HFFc6 (cell line): ENCODE results near the gene MAGI3. TPM values are rescaled to one million over a fixed set of nuclear protein-coding genes. Genes with fewer than 3 reads are reported as not detected.
A peak's percentile ranks its signal among the peaks of the same experiment; 100 is the strongest.

ENCODE experiments used
- DNase-seq: peaks from one replicate; pipeline ENCODE4 v3.0.0-alpha.2; 2018
- H3K27ac Mint-ChIP-seq: 2 replicates; pipeline ENCODE4 v1.8.0; 2020; ENCODE audit warnings: mild to moderate bottlenecking, mixed read lengths
- H3K27me3 Mint-ChIP-seq: 2 replicates; pipeline ENCODE4 v1.8.0; 2021; ENCODE audit warnings: mild to moderate bottlenecking, moderate library complexity, mixed read lengths; ENCODE audit not compliant: insufficient read depth
- H3K36me3 Mint-ChIP-seq: 2 replicates; pipeline ENCODE4 v1.8.0; 2021; ENCODE audit warnings: low read depth, mixed read lengths
- H3K4me1 Mint-ChIP-seq: 2 replicates; pipeline ENCODE4 v1.8.0; 2020; ENCODE audit warnings: low read depth, mixed read lengths
- H3K4me3 Mint-ChIP-seq: 2 replicates; pipeline ENCODE4 v1.8.0; 2020; ENCODE audit warnings: mild to moderate bottlenecking, moderate library complexity, mixed read lengths
- H3K9me3 Mint-ChIP-seq: 2 replicates; pipeline ENCODE4 v1.8.0; 2020; ENCODE audit warnings: mild to moderate bottlenecking, mixed read lengths
- long read RNA-seq: library from polyadenylated mRNA; unstranded; transcript quantifications from one replicate; pipeline ENCODE4 v2.0.0, GENCODE V29; 2019
- total RNA-seq, 6 experiments: library from RNA; stranded (reverse); fragmentation: NEBNext Ultra II Directional; extraction: Animal tissue kit (Norgen Biotek cat#: 25700); gene quantifications; 2 replicates in 1 of 6; 3 replicates in 5 of 6; pipeline ENCODE4 v1.2.3, GENCODE V29; 2021
- TF ChIP-seq, protein P1 (sequence below): fragments of 200-600 bp; sonication (generic); IDR thresholded peaks from 2 replicates; pipeline ENCODE4 v1.5.0; 2021; ENCODE audit warnings: antibody characterized with exemption, mild to moderate bottlenecking

The MAGI3 gene
- 1 to 10 TPM; 5.1 to 8.2 (median 7.6) TPM for total RNA-seq
- long read RNA-seq, full-length matches to known transcripts: 1 of 2 reads
- long read RNA-seq, partial matches to known transcripts: 0 of 2 reads
- long read RNA-seq, other reads (novel, unspliced or antisense): 1 of 2 reads

DNA sequence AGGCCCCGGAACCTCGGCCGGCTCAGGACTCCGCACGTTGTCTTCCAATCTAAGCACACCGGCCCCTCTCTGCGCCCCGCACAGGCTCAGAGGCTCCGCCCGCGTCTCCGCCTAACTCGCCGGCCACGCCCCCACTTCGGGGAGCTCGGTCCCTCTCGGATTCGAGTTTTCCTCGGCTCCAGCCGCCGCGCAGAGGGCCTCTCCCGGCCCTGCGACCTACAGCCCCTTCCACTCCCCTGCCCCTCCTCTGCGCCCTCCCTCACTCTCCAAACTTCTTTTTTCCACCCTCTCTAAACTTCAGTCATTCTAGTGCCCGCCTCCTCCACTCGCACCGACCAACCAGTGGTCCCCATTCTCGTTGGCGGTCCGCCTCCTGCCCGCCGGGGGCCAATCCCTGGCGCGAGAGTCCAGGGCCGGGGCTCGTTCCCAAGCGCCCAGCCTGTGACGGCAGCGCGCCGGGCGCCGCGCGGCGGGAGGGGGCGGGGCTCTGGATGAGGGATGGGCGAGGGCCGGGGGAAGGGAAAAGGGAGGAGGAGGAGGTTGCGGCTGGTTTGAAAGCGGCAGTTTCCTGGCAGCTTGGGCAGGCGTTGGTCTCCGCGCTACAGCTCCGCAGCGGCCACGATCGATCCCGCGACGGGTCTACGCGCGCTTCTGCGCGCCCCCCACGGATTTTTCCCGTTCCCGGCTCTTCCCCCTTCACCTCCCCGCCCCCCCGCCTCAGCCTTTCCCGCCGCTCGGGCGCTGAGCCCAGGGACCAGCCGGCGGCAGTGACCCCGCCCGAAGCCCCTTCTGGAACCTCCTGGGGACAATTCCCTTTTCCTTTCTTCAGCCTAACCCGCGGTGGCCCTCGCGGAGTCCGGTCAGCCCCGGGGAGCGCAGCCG lies at the start of gene MAGI3:
MAGI3 (plus strand) TSS at position 563 of the 882 bp plus-strand sequence. CDS start 519 bp downstream, outside the sequence.
- TF ChIP-seq, protein P1, sequence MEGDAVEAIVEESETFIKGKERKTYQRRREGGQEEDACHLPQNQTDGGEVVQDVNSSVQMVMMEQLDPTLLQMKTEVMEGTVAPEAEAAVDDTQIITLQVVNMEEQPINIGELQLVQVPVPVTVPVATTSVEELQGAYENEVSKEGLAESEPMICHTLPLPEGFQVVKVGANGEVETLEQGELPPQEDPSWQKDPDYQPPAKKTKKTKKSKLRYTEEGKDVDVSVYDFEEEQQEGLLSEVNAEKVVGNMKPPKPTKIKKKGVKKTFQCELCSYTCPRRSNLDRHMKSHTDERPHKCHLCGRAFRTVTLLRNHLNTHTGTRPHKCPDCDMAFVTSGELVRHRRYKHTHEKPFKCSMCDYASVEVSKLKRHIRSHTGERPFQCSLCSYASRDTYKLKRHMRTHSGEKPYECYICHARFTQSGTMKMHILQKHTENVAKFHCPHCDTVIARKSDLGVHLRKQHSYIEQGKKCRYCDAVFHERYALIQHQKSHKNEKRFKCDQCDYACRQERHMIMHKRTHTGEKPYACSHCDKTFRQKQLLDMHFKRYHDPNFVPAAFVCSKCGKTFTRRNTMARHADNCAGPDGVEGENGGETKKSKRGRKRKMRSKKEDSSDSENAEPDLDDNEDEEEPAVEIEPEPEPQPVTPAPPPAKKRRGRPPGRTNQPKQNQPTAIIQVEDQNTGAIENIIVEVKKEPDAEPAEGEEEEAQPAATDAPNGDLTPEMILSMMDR: no peak
- Mint-ChIP-seq H3K4me1 (peaks cover 54% of the 10 kb centered on the region), H3K4me3 (peak within 1 kb of the TSS; percentile 91), H3K27ac (peak within 1 kb of the TSS; percentile 93), H3K9me3 (no peaks in the 10 kb centered on the region), H3K27me3 (peaks cover 3% of the 10 kb centered on the region), H3K36me3 (peaks cover 4% of the 10 kb centered on the region)
- peak; percentile 97 for DNase-seq

DNA sequence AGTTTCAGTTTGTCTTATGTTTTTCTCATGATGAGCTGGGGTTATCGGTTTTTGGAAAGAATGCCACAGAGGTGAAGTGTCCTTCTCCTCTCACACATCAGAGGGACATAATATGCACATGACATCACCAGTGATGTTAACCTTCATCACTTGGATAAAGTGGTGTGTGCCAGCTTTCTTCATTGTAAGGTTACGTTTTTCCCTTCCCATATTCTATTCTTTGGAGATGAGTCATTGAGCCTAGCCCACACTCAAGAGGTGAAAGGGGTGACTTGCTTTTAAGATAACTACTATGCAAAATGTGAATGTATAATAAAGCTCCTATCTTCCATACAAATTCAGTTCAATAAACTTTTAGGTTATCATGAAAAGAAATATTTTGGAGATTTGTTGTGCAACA lies 36.7 kb upstream of the MAGI3 start:
- H3K4me3 Mint-ChIP-seq: no peak overlapping the region

DNA sequence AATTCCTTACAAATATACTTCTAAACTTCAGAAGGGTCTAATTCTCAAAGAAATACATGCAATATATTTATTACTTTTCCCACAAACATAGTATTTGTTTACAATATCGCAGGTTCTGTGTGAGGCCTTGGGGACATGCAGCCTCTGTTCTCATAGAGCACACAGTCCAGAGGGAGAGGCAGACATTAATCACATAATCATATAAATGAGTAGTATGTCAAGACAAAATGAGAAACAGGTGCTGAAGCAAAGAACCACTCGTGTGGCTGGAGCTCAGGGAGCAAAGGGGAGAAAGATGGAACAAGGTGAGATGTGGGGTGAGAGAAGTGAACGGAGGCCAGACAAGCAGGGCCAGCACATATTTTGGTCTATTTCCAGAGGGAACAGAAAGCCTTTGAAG lies 26.4 kb upstream of the MAGI3 start:
- H3K4me1 Mint-ChIP-seq: no peaks in the 10 kb centered on the region
- no peaks in the 10 kb centered on the region for H3K9me3 Mint-ChIP-seq
- no peak overlapping the region for H3K27ac Mint-ChIP-seq
- no peak overlapping the region for H3K4me3 Mint-ChIP-seq
- TF ChIP-seq, protein P1: no peak
- H3K36me3 Mint-ChIP-seq: no peaks in the 10 kb centered on the region
- DNase-seq: no peak
- peaks cover 1% of the 10 kb centered on the region; the same call in 1 of the 2 replicates for H3K27me3 Mint-ChIP-seq

More for the DNA sequence above, 36.7 kb upstream of the MAGI3 start:
- no peak for DNase-seq
- no peak overlapping the region for H3K27ac Mint-ChIP-seq
- H3K36me3 Mint-ChIP-seq: no peaks in the 10 kb centered on the region
- no peaks in the 10 kb centered on the region for H3K9me3 Mint-ChIP-seq
- peaks cover 9% of the 10 kb centered on the region; the same call in 1 of the 2 replicates for H3K4me1 Mint-ChIP-seq
- TF ChIP-seq, protein P1: no peak
- peaks cover 1% of the 10 kb centered on the region; the same call in 1 of the 2 replicates for H3K27me3 Mint-ChIP-seq

DNA sequence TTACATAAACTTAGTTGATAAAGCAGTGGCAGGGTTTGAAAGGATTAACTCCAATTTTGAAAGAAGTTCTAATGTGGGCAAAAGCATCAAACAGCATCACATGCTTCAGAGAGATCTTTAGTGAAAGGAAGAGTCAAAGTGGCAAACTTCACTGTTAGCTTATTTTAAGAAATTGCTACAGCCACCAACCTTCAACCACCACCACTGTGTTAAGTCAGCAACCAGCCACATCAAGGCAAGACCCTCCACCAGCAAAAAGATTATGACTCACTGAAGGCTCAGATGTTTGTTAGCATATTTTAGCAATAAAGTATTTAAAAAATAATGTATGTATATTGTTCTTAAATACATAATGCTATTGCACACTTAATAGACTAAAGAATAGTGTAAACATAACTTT lies 21.3 kb upstream of the MAGI3 start:
- Mint-ChIP-seq H3K4me3 (no peak overlapping the region), H3K27me3 (peaks cover 5% of the 10 kb centered on the region), H3K4me1 (no peaks in the 10 kb centered on the region), H3K9me3 (no peaks in the 10 kb centered on the region), H3K36me3 (no peaks in the 10 kb centered on the region), H3K27ac (no peak overlapping the region)
- no peak for DNase-seq
- TF ChIP-seq, protein P1: no peak

DNA sequence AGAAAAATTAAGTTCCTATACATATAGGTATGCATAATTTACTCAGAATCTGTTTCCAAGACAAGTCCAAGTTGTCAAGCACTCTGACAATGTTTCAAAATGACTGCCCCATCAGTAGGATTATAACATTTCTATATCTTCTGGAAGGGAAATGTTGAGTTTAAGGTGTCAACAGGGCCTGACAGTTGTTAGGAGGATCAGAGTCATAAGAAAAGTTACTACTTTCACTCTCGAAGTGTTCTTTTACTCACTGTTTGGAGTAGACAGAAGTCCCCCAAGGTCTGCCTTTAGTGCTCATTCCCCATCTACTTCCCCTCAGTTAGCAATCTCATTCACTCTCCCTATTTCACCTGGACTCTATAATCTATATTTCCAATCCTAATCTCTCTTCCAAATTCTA lies 20.6 kb upstream of the MAGI3 start:
- Mint-ChIP-seq H3K9me3 (no peaks in the 10 kb centered on the region), H3K27ac (no peak overlapping the region), H3K36me3 (no peaks in the 10 kb centered on the region), H3K4me3 (no peak overlapping the region), H3K27me3 (peaks cover 5% of the 10 kb centered on the region; the same call in 1 of the 2 replicates), H3K4me1 (no peaks in the 10 kb centered on the region)
- TF ChIP-seq, protein P1: no peak
- DNase-seq: no peak
